ENCODE measurements around the gene AFF3.

The AFF3 gene

GRCh38 chr2:100036026-100036425 lies 106.4 kb downstream of the AFF3 start:
- DNase-seq: no peak
- Histone ChIP-seq H3K9me3 (ENCODE audit: control insufficient read depth, low read length) (no peaks in the 10 kb centered on the region), H2BK12ac (ENCODE audit: low read length in 2 of 2) (no peak overlapping the region), H2AK5ac (ENCODE audit: low read length, severe bottlenecking) (no peak overlapping the region), H3K23ac (ENCODE audit: low read length in 2 of 2) (no peak overlapping the region), H3K4me2 (ENCODE audit: low read length, poor library complexity, severe bottlenecking) (no peak overlapping the region), H2BK5ac (ENCODE audit: low read depth, low read length, poor library complexity, severe bottlenecking) (no peak overlapping the region), H3K14ac (ENCODE audit: low read length in 2 of 2) (no peak overlapping the region), H3K4me1 (ENCODE audit: control insufficient read depth, insufficient read depth, low read depth, low read length) (peaks cover 3% of the 10 kb centered on the region), H3K27me3 (ENCODE audit: control insufficient read depth in 1 of 2, insufficient read depth in 1 of 2, low read length in 2 of 2) (peaks cover 0 to 7% of the 10 kb centered on the region in 2 experiments), H3K18ac (ENCODE audit: low read depth in 1 of 2, low read length in 2 of 2) (no peak overlapping the region), H2AFZ (ENCODE audit: low read depth, low read length) (no peak overlapping the region), H4K91ac (ENCODE audit: low read length) (no peak overlapping the region), H4K8ac (ENCODE audit: low read length) (no peak overlapping the region), H3K36me3 (ENCODE audit: control insufficient read depth in 1 of 2, insufficient read depth in 2 of 2, low read depth in 1 of 2, low read length in 2 of 2) (peaks cover 0 to 3% of the 10 kb centered on the region in 2 experiments), H2BK120ac (ENCODE audit: low read depth, low read length) (no peak overlapping the region), H3K4ac (ENCODE audit: low read depth in 1 of 2, low read length in 2 of 2) (no peak overlapping the region), H3K27ac (ENCODE audit: low read length, poor library complexity, severe bottlenecking) (no peak overlapping the region), H3K4me3 (ENCODE audit: insufficient read depth in 1 of 2, low read depth in 1 of 2, low read length in 2 of 2) (no peak overlapping the region), H3K79me1 (replicated peaks; ENCODE audit: low read length, poor library complexity, severe bottlenecking) (peaks cover 25% of the 10 kb centered on the region), H3K9ac (ENCODE audit: low read length) (no peak overlapping the region), H2BK15ac (ENCODE audit: low read depth, poor library complexity, severe bottlenecking) (no peak overlapping the region)
- WGBS: 100% methylated on average over 1 of the region's 2 CpGs

GRCh38 chr2:100034431-100034830 lies 108.0 kb downstream of the AFF3 start:
- H3K9me3 ChIP-seq (ENCODE audit: control insufficient read depth, low read length): no peaks in the 10 kb centered on the region

GRCh38 chr2:100033976-100034375 lies 108.4 kb downstream of the AFF3 start:
- no peak overlapping the region for H3K14ac ChIP-seq (ENCODE audit: low read length in 2 of 2)
- no peaks in the 10 kb centered on the region for H3K9me3 ChIP-seq (ENCODE audit: control insufficient read depth, low read length)
- H3K18ac ChIP-seq (ENCODE audit: low read depth in 1 of 2, low read length in 2 of 2): no peak overlapping the region
- no peak for DNase-seq
- H3K27me3 ChIP-seq (ENCODE audit: control insufficient read depth in 1 of 2, insufficient read depth in 1 of 2, low read length in 2 of 2): no peaks in the 10 kb centered on the region
- H3K36me3 ChIP-seq (ENCODE audit: control insufficient read depth in 1 of 2, insufficient read depth in 2 of 2, low read depth in 1 of 2, low read length in 2 of 2): peaks cover 0 to 3% of the 10 kb centered on the region in 2 experiments
- no peak overlapping the region for H3K27ac ChIP-seq (ENCODE audit: low read length, poor library complexity, severe bottlenecking)
- no peak overlapping the region for H2AFZ ChIP-seq (ENCODE audit: low read depth, low read length)
- no peak overlapping the region for H2BK15ac ChIP-seq (ENCODE audit: low read depth, poor library complexity, severe bottlenecking)
- peaks cover 1% of the 10 kb centered on the region for H3K4me1 ChIP-seq (ENCODE audit: control insufficient read depth, insufficient read depth, low read depth, low read length)
- H2BK120ac ChIP-seq (ENCODE audit: low read depth, low read length): no peak overlapping the region
- H4K91ac ChIP-seq (ENCODE audit: low read length): no peak overlapping the region
- H2AK5ac ChIP-seq (ENCODE audit: low read length, severe bottlenecking): no peak overlapping the region
- no peak overlapping the region for H3K9ac ChIP-seq (ENCODE audit: low read length)
- H2BK5ac ChIP-seq (ENCODE audit: low read depth, low read length, poor library complexity, severe bottlenecking): no peak overlapping the region
- H3K79me1 ChIP-seq (replicated peaks; ENCODE audit: low read length, poor library complexity, severe bottlenecking): peaks cover 23% of the 10 kb centered on the region
- H3K4ac ChIP-seq (ENCODE audit: low read depth in 1 of 2, low read length in 2 of 2): no peak overlapping the region
- H3K4me2 ChIP-seq (ENCODE audit: low read length, poor library complexity, severe bottlenecking): no peak overlapping the region
- no peak overlapping the region for H2BK12ac ChIP-seq (ENCODE audit: low read length in 2 of 2)
- H3K4me3 ChIP-seq (ENCODE audit: insufficient read depth in 1 of 2, low read depth in 1 of 2, low read length in 2 of 2): no peak overlapping the region
- 100% methylated on average over 1 of the region's 2 CpGs for WGBS
- H4K8ac ChIP-seq (ENCODE audit: low read length): no peak overlapping the region
- no peak overlapping the region for H3K23ac ChIP-seq (ENCODE audit: low read length in 2 of 2)

More at GRCh38 chr2:100034431-100034830, 108.0 kb downstream of the AFF3 start:
- H3K27ac ChIP-seq (ENCODE audit: low read length, poor library complexity, severe bottlenecking): no peak overlapping the region
- no peak overlapping the region for H2BK5ac ChIP-seq (ENCODE audit: low read depth, low read length, poor library complexity, severe bottlenecking)
- no peak overlapping the region for H2BK15ac ChIP-seq (ENCODE audit: low read depth, poor library complexity, severe bottlenecking)
- no peak overlapping the region for H2BK120ac ChIP-seq (ENCODE audit: low read depth, low read length)
- no peak overlapping the region for H2AK5ac ChIP-seq (ENCODE audit: low read length, severe bottlenecking)
- no peak for DNase-seq
- peaks cover 23% of the 10 kb centered on the region for H3K79me1 ChIP-seq (replicated peaks; ENCODE audit: low read length, poor library complexity, severe bottlenecking)
- H3K4ac ChIP-seq (ENCODE audit: low read depth in 1 of 2, low read length in 2 of 2): no peak overlapping the region
- H3K23ac ChIP-seq (ENCODE audit: low read length in 2 of 2): no peak overlapping the region
- peaks cover 1% of the 10 kb centered on the region for H3K4me1 ChIP-seq (ENCODE audit: control insufficient read depth, insufficient read depth, low read depth, low read length)
- no peaks in the 10 kb centered on the region for H3K27me3 ChIP-seq (ENCODE audit: control insufficient read depth in 1 of 2, insufficient read depth in 1 of 2, low read length in 2 of 2)
- no peak overlapping the region for H3K4me3 ChIP-seq (ENCODE audit: insufficient read depth in 1 of 2, low read depth in 1 of 2, low read length in 2 of 2)
- H2BK12ac ChIP-seq (ENCODE audit: low read length in 2 of 2): no peak overlapping the region
- H3K9ac ChIP-seq (ENCODE audit: low read length): no peak overlapping the region
- no peak overlapping the region for H3K14ac ChIP-seq (ENCODE audit: low read length in 2 of 2)
- no peaks in the 10 kb centered on the region for H3K36me3 ChIP-seq (ENCODE audit: control insufficient read depth in 1 of 2, insufficient read depth in 2 of 2, low read depth in 1 of 2, low read length in 2 of 2)
- no peak overlapping the region for H4K91ac ChIP-seq (ENCODE audit: low read length)
- WGBS: no CpG with 5 or more reads among the region's 1 CpG
- no peak overlapping the region for H2AFZ ChIP-seq (ENCODE audit: low read depth, low read length)
- no peak overlapping the region for H3K4me2 ChIP-seq (ENCODE audit: low read length, poor library complexity, severe bottlenecking)
- H3K18ac ChIP-seq (ENCODE audit: low read depth in 1 of 2, low read length in 2 of 2): no peak overlapping the region
- no peak overlapping the region for H4K8ac ChIP-seq (ENCODE audit: low read length)

- no CpG with 5 or more reads among the region's 2 CpGs for WGBS
- no peak overlapping the region for H2AK5ac ChIP-seq (ENCODE audit: low read length, severe bottlenecking)
- no peak overlapping the region for H3K18ac ChIP-seq (ENCODE audit: low read depth in 1 of 2, low read length in 2 of 2)
These were observed 110.8 kb downstream of the AFF3 start for GRCh38 chr2:100031604-100032003.

More at GRCh38 chr2:100031604-100032003, 110.8 kb downstream of the AFF3 start:
- H3K14ac ChIP-seq (ENCODE audit: low read length in 2 of 2): no peak overlapping the region
- no peak overlapping the region for H3K9ac ChIP-seq (ENCODE audit: low read length)
- H2AFZ ChIP-seq (ENCODE audit: low read depth, low read length): no peak overlapping the region
- H3K9me3 ChIP-seq (ENCODE audit: control insufficient read depth, low read length): no peaks in the 10 kb centered on the region
- H4K8ac ChIP-seq (ENCODE audit: low read length): no peak overlapping the region
- no peak overlapping the region for H4K91ac ChIP-seq (ENCODE audit: low read length)
- H3K79me1 ChIP-seq (replicated peaks; ENCODE audit: low read length, poor library complexity, severe bottlenecking): peaks cover 25% of the 10 kb centered on the region
- H3K36me3 ChIP-seq (ENCODE audit: control insufficient read depth in 1 of 2, insufficient read depth in 2 of 2, low read depth in 1 of 2, low read length in 2 of 2): peaks cover 0 to 3% of the 10 kb centered on the region in 2 experiments
- no peak for DNase-seq
- H2BK15ac ChIP-seq (ENCODE audit: low read depth, poor library complexity, severe bottlenecking): no peak overlapping the region
- H3K27ac ChIP-seq (ENCODE audit: low read length, poor library complexity, severe bottlenecking): no peak overlapping the region
- no peaks in the 10 kb centered on the region for H3K27me3 ChIP-seq (ENCODE audit: control insufficient read depth in 1 of 2, insufficient read depth in 1 of 2, low read length in 2 of 2)
- no peak overlapping the region for H2BK12ac ChIP-seq (ENCODE audit: low read length in 2 of 2)
- no peaks in the 10 kb centered on the region for H3K4me1 ChIP-seq (ENCODE audit: control insufficient read depth, insufficient read depth, low read depth, low read length)
- no peak overlapping the region for H2BK5ac ChIP-seq (ENCODE audit: low read depth, low read length, poor library complexity, severe bottlenecking)
- H3K4me2 ChIP-seq (ENCODE audit: low read length, poor library complexity, severe bottlenecking): no peak overlapping the region
- no peak overlapping the region for H3K4me3 ChIP-seq (ENCODE audit: insufficient read depth in 1 of 2, low read depth in 1 of 2, low read length in 2 of 2)
- no peak overlapping the region for H3K4ac ChIP-seq (ENCODE audit: low read depth in 1 of 2, low read length in 2 of 2)
- H2BK120ac ChIP-seq (ENCODE audit: low read depth, low read length): no peak overlapping the region
- no peak overlapping the region for H3K23ac ChIP-seq (ENCODE audit: low read length in 2 of 2)

Data from mesenchymal stem cell (in vitro differentiated cells and primary cell).